Measurements from ENCODE around the gene LSMEM2. TPM values are rescaled to one million over a fixed set of nuclear protein-coding genes. Genes with fewer than 3 reads are reported as not detected.
A peak's percentile ranks its signal among the peaks of the same experiment; 100 is the strongest.

The LSMEM2 gene
- total RNA-seq, 3 donors from 2014 or later (not counting 1 experiment from before 2014, with no cell fraction given), result not detected

DNA sequence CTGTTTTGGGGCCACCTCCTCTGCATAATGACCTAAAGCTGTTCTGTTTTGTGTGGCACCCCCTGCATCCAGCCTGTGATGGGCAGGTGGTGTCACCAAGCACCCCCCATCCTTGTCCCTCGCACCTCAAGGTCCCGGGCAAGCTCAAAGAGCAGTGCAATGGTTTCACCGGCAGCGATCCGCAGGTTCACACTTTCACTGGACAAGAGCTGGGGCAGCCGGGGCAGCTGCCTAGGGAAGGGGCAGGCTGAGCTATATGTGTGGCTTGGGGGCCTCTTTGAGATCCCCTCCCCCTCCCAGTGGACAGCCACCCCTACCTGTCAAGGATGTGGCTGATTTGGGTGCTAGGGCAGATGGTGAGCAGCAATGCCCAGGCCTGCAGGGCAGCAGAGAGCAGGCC is 10.2 kb downstream of the LSMEM2 start:
- DNase-seq (no peak), ATAC-seq (no peak)
- H3K9me3 ChIP-seq (ENCODE audit: control insufficient read depth, insufficient read depth, low read length), result no peaks in the 10 kb centered on the region
- peaks cover 23% of the 10 kb centered on the region for H3K36me3 ChIP-seq (ENCODE audit: control insufficient read depth, insufficient read depth, low read length)
- TF ChIP-seq, protein P1, sequence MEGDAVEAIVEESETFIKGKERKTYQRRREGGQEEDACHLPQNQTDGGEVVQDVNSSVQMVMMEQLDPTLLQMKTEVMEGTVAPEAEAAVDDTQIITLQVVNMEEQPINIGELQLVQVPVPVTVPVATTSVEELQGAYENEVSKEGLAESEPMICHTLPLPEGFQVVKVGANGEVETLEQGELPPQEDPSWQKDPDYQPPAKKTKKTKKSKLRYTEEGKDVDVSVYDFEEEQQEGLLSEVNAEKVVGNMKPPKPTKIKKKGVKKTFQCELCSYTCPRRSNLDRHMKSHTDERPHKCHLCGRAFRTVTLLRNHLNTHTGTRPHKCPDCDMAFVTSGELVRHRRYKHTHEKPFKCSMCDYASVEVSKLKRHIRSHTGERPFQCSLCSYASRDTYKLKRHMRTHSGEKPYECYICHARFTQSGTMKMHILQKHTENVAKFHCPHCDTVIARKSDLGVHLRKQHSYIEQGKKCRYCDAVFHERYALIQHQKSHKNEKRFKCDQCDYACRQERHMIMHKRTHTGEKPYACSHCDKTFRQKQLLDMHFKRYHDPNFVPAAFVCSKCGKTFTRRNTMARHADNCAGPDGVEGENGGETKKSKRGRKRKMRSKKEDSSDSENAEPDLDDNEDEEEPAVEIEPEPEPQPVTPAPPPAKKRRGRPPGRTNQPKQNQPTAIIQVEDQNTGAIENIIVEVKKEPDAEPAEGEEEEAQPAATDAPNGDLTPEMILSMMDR (IDR thresholded peaks at IDR 0.05), result no peak
- H3K27ac Mint-ChIP-seq, result no peak overlapping the region
- no peaks in the 10 kb centered on the region for H3K27me3 ChIP-seq (ENCODE audit: control insufficient read depth, insufficient read depth, low read length)
- no peaks in the 10 kb centered on the region for H3K36me3 Mint-ChIP-seq
- peaks cover 15 to 18% of the 10 kb centered on the region in 2 donors for H3K4me1 Mint-ChIP-seq
- no peak overlapping the region for H3K27ac ChIP-seq (ENCODE audit: low read length)
- peaks cover 18% of the 10 kb centered on the region for H3K4me1 ChIP-seq (ENCODE audit: control insufficient read depth, insufficient read depth, low read length)
- 97% methylated on average over 5 of the region's 6 CpGs for WGBS (ENCODE audit: insufficient coverage)
- H3K9me3 Mint-ChIP-seq, result no peaks in the 10 kb centered on the region
- intact Hi-C loops (cut with micrococcal nuclease), result no loop called here
- H3K27me3 Mint-ChIP-seq (ENCODE audit: low read depth in 2 of 2), result no peaks in the 10 kb centered on the region
- no peak overlapping the region for H3K4me3 ChIP-seq (ENCODE audit: low read length)
- H3K4me3 Mint-ChIP-seq, result no peak overlapping the region

DNA sequence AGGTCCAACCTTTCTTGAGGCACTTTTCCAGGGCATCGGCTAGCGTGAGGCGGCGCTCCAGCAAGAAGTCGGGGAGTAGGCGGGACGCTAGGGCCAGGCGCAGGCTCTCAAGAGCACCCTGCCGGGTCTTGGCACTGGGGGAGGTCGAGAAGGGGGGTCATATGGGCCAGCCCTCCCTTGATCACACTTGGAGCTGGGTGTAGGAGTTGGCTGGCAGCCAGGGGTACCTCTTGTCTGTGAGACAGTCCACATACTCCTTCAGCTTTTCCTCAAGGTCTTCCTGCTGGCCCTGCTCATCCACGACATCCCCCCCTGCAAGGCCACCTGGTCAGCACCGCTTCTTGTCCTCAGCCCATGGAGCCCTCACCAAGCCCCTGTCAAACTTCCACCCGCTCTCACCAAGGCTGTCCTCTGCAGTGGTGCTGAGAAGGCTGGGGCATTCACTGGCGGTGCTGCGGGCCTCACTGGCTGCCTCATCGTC is 11.3 kb downstream of the LSMEM2 start:
- Mint-ChIP-seq H3K27ac (no peak overlapping the region), H3K27me3 (ENCODE audit: low read depth in 2 of 2) (no peaks in the 10 kb centered on the region), H3K4me1 (peaks cover 15 to 18% of the 10 kb centered on the region in 2 donors), H3K36me3 (no peaks in the 10 kb centered on the region), H3K9me3 (no peaks in the 10 kb centered on the region), H3K4me3 (peak overlapping the region; percentile 4)
- ATAC-seq (no peak), DNase-seq (no peak)
- Histone ChIP-seq H3K27ac (ENCODE audit: low read length) (no peak overlapping the region), H3K4me3 (ENCODE audit: low read length) (no peak overlapping the region), H3K36me3 (ENCODE audit: control insufficient read depth, insufficient read depth, low read length) (peaks cover 23% of the 10 kb centered on the region), H3K9me3 (ENCODE audit: control insufficient read depth, insufficient read depth, low read length) (no peaks in the 10 kb centered on the region), H3K4me1 (ENCODE audit: control insufficient read depth, insufficient read depth, low read length) (peaks cover 18% of the 10 kb centered on the region), H3K27me3 (ENCODE audit: control insufficient read depth, insufficient read depth, low read length) (no peaks in the 10 kb centered on the region)
- TF ChIP-seq, protein P1 (IDR thresholded peaks at IDR 0.05), result no peak
- WGBS (ENCODE audit: insufficient coverage), result 94% methylated on average over 16 of the region's 16 CpGs
- intact Hi-C loops (cut with micrococcal nuclease), result no loop called here

DNA sequence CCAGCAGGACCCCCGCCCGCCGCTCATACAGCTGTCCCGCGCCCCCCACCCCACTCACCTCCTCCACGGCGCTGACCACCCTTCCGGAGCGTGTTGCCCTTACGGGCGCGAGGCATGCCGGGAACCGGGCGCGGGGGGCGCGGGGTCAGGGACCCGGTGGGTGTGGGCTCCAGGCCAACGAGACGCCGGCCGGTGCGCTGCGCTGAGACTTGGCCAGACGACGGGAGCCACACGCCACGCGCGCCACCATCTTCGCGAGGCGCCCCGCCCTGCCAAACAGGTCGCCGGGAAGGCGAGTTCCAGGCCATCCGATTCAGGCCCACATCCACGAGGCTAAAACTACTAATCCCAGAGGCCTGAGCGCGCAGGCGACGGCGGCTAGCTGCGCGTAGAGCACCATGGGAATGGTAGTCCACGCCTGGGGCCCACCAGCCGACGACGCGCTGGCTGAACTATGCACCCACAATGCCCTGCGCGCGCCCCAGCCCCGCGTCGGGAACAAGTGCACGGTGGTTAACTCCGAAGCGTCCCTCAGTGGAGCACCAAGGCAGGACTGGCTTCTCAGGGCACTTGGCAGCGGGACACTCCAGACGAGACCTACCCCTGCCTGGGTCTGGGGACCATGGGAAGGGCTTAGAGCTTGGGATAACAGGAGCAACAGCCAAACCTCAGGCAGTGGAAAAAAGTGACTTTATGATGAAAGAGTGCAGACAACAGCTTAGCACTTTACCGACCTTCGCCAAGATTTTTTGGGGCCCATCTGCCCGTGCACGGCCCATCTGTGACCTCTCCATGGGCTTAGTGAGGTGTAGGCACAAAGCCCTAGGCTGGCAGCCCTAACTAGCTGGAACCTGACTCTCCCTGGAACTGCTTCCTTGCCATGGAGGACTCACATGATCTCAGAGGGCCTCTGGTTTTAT is 13.5 kb downstream of the LSMEM2 start, which contains the start of gene IFRD2:
Gene IFRD2, minus strand, starts transcription at position 271 of the 920 bp plus-strand sequence. Its CDS starts 155 bp downstream, at position 116.
- peaks cover 23% of the 10 kb centered on the region for H3K36me3 ChIP-seq (ENCODE audit: control insufficient read depth, insufficient read depth, low read length)
- 2% methylated on average over 67 of the region's 67 CpGs for WGBS (ENCODE audit: insufficient coverage)
- DNase-seq (peak; percentile 90 to 98), ATAC-seq (peak; percentile 98 to 99 (median 98))
- Mint-ChIP-seq H3K27me3 (ENCODE audit: low read depth in 2 of 2) (no peaks in the 10 kb centered on the region), H3K27ac (peak within 1 kb of the TSS; percentile 93 to 96), H3K36me3 (no peaks in the 10 kb centered on the region), H3K4me1 (peaks cover 15 to 18% of the 10 kb centered on the region in 2 donors), H3K4me3 (peak within 1 kb of the TSS; percentile 91), H3K9me3 (no peaks in the 10 kb centered on the region)
- intact Hi-C loops (cut with micrococcal nuclease), result loop anchor here (1.0 to 2.0 kb wide), 2 partner anchors 32 to 66 kb away; partner anchors contain the start of gene TMEM115
- H3K27ac ChIP-seq (ENCODE audit: low read length), result peak within 1 kb of the TSS; percentile 57
- H3K4me3 ChIP-seq (ENCODE audit: low read length), result peak within 1 kb of the TSS; percentile 62
- TF ChIP-seq, protein P1 (IDR thresholded peaks at IDR 0.05), result no peak
- H3K4me1 ChIP-seq (ENCODE audit: control insufficient read depth, insufficient read depth, low read length), result peaks cover 18% of the 10 kb centered on the region
- H3K9me3 ChIP-seq (ENCODE audit: control insufficient read depth, insufficient read depth, low read length), result no peaks in the 10 kb centered on the region
- H3K27me3 ChIP-seq (ENCODE audit: control insufficient read depth, insufficient read depth, low read length), result no peaks in the 10 kb centered on the region

Measured in natural killer cell (primary cell).